HG03175 (cell line): Measurements from ENCODE around the gene WRAP73.

Experiments used
- ATAC-seq: cut with Tn5 transposase; IDR thresholded peaks from one replicate; pipeline ENCODE4 v1.9.1; 2021; ENCODE audit warnings: mild to moderate bottlenecking, moderate library complexity; ENCODE audit not compliant: unreplicated experiment

The WRAP73 gene

DNA sequence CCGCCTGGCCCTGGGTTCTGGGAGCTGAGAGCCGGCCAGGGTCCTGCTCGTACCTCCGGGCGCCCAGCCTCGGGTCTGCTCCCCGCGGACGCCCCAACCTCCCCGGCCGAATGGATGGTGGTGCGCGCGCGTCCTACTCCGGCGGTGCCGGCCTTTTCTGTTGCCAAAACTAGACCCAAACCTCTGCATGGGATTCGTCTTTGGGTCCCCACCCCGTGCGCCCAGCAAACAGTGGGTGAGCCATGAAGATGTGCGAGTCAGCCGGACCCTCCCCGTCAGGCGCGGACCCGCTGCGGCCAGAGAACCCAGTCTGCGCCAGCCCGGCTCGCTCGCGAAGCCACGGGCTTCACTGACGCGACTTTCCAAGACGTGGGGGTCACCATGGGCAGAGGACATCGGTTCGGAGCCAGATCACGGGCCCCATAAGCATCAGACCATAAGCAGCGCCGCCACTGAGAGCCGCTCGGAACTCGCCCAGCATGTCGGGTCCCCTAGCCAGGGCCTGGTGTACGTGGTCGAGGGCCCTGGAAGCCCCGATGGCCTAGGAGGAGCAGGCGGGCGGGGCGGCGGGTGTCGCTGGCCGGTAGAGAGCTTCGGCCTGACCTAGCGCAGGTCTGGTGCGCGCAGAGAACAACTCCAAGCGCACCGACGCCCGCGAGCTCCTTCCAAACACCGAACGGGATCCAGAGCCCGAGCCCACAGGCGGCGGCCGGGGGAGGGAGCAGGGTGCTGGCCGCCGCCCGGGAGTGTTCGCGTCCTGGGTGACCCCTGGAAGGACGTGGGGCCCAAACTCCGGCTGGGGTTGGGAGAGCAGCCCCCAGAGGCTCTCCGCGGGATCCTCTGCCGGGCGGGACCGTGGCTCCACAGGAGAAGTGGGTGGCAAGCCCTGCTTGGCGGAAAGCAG is 1.4 kb upstream of the WRAP73 start:
- ATAC-seq: no peak

- no peak for ATAC-seq
Observed at GRCh38 chr1:3650248-3651025, 534 bp upstream of the WRAP73 start.

DNA sequence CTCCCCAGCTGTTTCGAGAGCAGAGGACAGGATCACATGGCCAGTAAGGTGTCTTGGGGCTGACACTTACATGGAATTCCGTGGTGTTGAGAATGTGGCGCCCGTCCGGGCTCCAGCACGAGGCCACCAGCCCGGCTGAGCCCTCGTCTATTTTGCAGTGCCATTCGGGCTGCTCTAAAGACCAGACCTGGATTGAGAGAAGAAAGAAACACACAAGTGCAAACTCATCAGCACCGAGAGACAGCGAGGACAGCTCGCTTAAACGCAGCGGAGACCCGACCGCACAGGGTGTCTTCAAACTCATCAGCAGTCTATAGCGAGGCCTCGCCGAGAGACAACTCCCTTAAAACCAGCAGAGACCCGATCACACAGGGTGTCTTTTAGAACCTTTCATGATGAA is 3.3 kb downstream of the WRAP73 start:
- no peak for ATAC-seq

DNA sequence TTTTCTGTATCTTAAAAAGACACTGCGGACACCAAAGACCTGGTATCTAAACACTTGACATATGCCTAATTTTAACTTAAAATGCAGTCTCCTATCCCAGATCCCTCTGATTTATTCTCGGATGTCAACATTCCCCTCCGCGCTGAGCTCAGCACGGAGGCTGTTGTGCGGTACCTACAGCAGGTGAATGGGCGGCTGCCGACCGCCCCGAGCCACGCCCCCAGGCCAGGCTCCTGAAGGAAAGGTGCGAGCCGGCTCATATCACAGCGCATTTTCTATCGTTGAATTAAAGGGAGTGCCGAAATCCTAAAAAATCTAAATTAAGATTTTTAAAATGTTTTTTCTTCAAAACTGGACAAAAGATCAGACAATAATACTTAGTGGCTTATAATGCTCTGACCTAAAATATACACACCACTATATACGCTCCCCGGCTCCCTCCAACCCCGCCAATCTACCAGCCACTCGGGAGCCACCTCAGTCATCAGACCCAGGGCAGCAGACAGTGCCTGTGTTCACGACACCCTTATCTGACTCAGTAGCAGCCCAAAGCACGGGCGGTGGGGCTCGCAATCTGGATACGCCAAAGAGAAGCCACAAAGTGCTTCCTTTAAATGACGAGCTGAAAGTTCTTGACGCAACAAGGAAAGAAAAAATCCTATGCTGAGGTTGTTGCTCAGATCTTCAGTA is 4.1 kb downstream of the WRAP73 start:
- ATAC-seq: no peak

GRCh38 chr1:3645247-3645646 is 4.7 kb downstream of the WRAP73 start:
- no peak for ATAC-seq

GRCh38 chr1:3644273-3644672 is 5.6 kb downstream of the WRAP73 start:
- ATAC-seq: no peak

DNA sequence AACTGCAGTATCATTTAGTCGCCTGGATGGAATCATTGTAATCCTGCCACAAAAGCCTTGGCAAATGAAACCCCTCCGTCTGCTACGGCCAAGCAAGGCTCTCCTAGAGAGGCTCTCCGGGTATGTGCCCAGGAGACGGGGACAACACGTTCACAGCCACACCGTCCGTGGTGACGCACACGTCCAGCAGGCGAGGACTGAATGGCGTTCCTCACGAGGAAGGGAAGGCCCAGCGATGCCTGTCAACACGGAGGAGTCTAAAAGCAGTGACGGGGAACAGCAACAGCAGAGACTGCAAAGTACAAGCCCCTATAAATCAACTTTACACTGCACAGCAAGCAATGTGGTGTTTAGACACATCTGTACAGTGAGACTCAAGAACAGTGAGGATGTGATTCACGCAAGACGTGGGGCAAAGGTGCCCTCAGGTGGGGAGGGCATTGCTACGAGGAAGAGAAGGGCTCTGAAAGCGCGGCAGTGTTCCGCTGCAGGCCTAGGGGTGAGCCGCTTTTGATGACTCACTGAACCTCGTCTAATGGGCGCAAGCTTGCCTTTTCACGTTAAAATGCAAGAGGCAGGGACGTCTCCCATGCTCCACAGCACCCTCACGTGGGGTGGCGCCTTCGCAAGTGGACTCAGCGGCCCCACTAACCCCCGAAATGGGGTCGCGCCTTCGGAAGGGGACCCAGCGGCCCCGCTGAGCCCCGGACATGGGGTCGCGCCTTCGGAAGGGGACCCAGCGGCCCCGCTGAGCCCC is 6.8 kb downstream of the WRAP73 start:
- ATAC-seq: no peak

DNA sequence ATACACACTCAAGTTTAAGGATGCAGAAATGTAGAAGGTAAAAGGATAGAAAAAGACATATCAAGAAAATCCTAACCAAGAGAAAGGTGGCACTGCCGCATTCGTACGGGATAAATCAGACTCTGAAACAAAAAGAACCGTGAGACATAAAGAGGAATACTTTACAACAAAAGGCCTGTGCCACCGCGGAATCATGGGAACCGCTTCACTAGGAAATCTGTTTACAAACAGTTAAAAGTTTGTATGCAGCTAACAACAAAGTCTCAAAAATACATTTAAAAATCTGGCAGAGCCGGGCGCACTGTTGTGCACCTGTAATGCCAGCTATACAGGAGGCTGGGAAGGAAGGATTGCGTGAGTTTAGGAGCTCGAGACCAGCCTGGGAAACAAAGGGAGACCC is 8.1 kb downstream of the WRAP73 start:
- ATAC-seq: no peak

DNA sequence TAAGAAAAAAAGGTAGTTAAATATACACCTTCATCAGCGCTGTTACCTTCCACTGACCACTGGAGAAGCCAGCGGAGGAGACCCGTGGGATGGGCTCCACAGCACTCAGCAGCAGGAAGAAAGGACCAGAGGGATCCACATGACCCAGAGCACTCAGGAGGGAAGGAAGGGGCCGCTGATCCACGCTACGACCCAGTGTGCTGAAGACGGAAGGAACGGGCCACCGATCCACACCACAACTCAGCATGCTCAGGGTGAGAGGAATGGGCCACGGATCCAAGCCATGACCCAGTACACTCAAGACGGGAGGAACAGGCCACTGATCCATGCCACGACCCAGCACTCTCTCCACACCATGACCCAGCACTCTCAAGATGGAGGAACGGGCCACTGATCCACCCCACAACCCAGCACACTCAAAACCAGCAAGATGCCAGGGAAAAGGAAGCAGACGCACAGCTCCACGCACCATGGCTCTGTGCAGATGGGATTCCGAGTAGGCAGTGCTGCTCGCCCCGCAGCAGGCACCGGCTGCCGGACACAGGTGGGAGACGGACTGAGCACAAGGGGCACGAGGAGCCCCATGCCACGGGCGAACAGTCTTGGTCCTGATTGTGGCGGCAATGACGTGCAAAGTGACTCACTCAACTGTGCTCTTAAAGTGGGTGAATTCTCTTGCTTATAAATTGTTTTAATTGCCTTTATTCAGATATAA is 8.7 kb downstream of the WRAP73 start:
- ATAC-seq: no peak

- ATAC-seq: no peak
Observed at GRCh38 chr1:3640121-3640837, 9.6 kb downstream of the WRAP73 start.

DNA sequence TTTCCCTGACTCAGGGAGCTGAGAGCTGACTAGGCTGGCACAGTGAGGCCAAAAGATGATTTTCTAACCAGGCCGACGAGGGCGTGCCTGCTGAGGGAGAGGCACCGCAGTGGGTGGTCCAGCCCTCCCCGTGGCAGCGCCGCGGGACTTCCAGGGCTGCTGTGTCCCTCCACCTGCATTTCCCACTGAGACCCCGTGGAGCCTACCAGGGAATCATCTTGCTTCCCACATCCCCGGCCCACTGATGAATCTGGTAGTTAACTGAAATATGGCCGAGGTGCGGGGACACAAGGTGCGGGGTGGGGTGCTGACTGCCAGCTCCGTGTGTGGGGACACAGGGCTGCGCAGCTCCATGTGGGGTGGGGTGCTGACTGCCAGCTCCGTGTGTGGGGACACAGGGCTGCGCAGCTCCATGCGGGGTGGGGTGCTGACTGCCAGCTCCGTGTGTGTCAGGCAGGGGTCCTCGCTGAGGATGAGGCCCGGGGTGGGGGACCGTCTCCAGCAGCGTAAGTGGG is 10.4 kb downstream of the WRAP73 start:
- ATAC-seq: no peak

- no peak for ATAC-seq
Observed at GRCh38 chr1:3638676-3639075, 11.2 kb downstream of the WRAP73 start.

GRCh38 chr1:3638027-3638426 is 11.9 kb downstream of the WRAP73 start:
- ATAC-seq: no peak

GRCh38 chr1:3636531-3636930 is 13.4 kb downstream of the WRAP73 start:
- no peak for ATAC-seq

DNA sequence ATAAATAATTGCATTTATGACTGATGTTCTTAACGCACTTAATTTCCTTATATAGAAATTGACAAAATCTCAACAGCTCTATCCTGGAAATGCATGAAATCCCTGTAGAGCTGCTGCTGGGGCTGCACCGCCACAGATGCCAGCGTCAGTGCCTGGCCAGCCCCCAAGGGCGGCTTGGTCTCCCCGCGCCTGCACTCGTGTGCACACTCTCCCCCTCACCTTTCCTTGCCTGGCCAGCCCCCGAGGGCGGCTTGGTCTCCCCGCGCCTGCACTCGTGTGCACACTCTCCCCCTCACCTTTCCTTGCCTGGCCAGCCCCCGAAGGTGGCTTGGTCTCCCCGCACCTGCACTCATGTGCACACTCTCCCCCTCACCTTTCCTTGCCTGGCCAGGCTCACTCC is 13.8 kb downstream of the WRAP73 start:
- no peak for ATAC-seq

DNA sequence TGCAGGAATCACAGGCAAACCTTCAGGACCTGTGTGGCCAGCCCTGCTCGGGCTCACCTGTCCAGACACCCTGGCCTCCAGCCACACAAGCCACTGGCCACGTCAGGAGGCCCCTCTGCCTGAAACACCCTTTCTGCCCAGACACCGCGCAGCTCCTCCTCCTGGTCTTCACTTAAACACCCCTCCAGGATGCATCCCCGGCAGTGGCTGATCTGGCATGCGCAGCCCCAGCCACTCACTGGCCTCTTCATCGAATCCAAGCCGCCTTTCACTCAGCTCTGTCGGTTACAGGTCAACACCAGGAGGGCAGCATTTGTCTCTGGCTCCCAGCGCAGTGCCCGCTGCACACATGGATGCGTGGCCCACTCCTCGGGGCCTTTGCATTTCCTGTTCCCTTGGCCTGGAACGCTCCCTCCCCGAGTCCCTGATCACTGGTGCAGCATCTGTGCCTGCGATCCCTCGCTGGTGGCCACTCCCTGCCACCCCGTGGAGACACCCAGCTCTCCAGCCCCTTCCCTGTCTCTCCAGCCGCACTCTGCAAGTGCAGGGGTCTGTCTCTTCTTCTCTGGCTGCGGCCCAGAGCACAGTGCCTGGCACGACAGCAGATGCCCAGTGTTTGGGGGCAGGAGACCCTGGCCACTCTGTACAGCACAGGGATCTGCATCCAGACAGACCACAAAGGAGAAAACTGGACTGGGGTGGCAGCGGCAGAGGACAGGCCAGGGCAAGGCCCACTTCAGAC is 15.7 kb downstream of the WRAP73 start:
- no peak for ATAC-seq

GRCh38 chr1:3633344-3634058 is 16.4 kb downstream of the WRAP73 start:
- no peak for ATAC-seq
